ENCODE measurements around the gene TBC1D24.
A peak's percentile ranks its signal among the peaks of the same experiment; 100 is the strongest.

The TBC1D24 gene

DNA sequence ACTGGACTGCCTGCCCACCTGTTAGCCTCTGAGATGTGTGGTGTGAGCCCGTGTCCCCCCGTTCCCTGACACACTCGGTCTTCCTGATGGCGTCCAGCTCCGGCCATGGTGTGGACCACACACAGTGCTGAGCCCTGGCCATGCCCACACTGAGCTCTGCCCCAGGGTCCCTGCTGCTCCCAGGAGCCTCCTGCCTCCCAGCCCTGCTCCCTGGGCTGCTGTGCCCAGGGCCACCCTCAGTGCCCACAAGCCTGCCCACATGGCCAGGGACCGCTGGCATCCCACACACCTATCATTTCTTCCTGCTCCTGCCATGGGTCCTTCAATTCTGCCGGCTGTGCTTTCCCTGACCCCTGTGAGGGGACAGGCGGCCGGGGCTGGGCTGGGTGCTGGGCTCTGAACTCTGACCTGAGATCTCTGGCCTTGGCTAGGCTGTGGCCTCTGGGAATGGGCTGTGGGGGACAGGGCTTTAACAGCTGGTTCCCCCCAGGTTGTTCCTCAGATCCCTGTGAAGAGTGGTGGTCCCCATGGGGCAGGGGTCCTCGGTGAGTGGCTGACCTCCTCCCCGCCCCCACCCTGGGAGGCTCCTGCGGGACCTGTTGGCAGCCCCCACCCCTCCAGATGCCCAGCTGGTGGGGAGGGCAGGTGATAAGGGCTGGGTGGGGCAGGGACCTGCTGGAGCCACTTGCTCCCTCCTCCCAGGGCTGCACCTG is 52.3 kb downstream of the TBC1D24 start:
- no peaks in the 10 kb centered on the region for H3K27me3 ChIP-seq (replicated peaks; ENCODE audit: control insufficient read depth, insufficient read depth, low read length)
- no peak overlapping the region for H3K9ac ChIP-seq (ENCODE audit: low read length)
- no peak for DNase-seq (ENCODE audit: low read depth)
- H3K9me3 ChIP-seq (ENCODE audit: control insufficient read depth, low read length), result no peaks in the 10 kb centered on the region
- H3K4me1 ChIP-seq (ENCODE audit: control insufficient read depth, insufficient read depth, low read length), result peaks cover 4% of the 10 kb centered on the region
- peaks cover 67% of the 10 kb centered on the region for H3K36me3 ChIP-seq (ENCODE audit: control insufficient read depth, insufficient read depth, low read length, severe bottlenecking)
- H3K4me3 ChIP-seq (ENCODE audit: low read length), result no peak overlapping the region

DNA sequence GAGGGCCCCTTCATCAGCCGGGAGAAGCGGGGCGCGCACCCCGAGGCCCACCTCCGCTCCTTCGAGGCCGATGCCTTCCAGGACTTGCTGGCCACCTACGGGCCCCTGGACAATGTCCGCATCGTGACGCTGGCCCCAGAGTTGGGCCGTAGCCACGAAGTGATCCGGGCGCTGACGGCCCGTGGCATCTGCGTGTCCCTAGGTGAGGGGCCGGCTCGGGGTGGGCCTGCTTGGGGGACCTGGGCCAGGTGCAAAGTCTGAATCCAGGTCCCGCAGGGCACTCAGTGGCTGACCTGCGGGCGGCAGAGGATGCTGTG is 52.8 kb downstream of the TBC1D24 start:
- Histone ChIP-seq H3K4me1 (ENCODE audit: control insufficient read depth, insufficient read depth, low read length) (peaks cover 8% of the 10 kb centered on the region), H3K4me3 (ENCODE audit: low read length) (no peak overlapping the region), H3K27me3 (replicated peaks; ENCODE audit: control insufficient read depth, insufficient read depth, low read length) (no peaks in the 10 kb centered on the region), H3K36me3 (ENCODE audit: control insufficient read depth, insufficient read depth, low read length, severe bottlenecking) (peaks cover 64% of the 10 kb centered on the region), H3K9ac (ENCODE audit: low read length) (no peak overlapping the region), H3K9me3 (ENCODE audit: control insufficient read depth, low read length) (no peaks in the 10 kb centered on the region)
- no peak for DNase-seq (ENCODE audit: low read depth)

DNA sequence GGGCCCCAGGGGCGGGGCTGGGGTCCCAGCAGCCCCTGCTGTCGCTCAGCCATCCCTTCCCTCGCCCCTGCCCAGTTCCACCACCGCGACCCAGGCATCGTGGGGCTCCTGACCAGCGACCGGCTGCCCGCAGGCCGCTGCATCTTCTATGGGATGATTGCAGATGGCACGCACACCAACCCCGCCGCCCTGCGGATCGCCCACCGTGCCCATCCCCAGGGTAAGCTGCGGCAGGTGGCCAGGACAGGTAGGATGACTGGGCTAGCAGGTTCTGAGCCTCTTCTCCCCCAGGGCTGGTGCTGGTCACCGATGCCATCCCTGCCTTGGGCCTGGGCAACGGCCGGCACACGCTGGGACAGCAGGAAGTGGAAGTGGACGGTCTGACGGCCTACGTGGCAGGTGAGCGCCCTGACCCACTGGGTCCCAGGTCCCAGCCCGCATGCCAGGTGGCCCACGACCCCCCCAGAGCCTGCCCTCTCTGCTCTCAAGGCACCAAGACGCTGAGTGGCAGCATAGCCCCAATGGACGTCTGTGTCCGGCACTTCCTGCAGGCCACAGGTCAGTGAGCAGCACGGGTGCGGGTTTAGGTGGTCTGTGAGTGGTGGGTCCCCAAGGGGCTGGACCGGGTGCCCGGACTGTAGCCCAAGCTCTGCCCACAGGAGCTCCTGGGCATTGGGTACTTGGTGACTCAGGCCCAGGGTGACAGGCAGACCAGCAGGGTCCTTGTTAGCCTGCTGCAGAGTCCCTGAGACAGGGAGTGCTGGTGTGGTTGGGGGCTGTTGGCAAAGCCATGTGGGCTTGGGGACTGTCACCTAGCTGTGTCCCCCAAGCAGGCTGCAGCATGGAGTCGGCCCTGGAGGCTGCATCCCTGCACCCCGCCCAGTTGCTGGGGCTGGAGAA is 53.5 kb downstream of the TBC1D24 start:
- no peak overlapping the region for H3K4me3 ChIP-seq (ENCODE audit: low read length)
- peaks cover 11% of the 10 kb centered on the region for H3K4me1 ChIP-seq (ENCODE audit: control insufficient read depth, insufficient read depth, low read length)
- peaks cover 59% of the 10 kb centered on the region for H3K36me3 ChIP-seq (ENCODE audit: control insufficient read depth, insufficient read depth, low read length, severe bottlenecking)
- no peaks in the 10 kb centered on the region for H3K9me3 ChIP-seq (ENCODE audit: control insufficient read depth, low read length)
- no peak overlapping the region for H3K9ac ChIP-seq (ENCODE audit: low read length)
- no peaks in the 10 kb centered on the region for H3K27me3 ChIP-seq (replicated peaks; ENCODE audit: control insufficient read depth, insufficient read depth, low read length)
- no peak for DNase-seq (ENCODE audit: low read depth)

DNA sequence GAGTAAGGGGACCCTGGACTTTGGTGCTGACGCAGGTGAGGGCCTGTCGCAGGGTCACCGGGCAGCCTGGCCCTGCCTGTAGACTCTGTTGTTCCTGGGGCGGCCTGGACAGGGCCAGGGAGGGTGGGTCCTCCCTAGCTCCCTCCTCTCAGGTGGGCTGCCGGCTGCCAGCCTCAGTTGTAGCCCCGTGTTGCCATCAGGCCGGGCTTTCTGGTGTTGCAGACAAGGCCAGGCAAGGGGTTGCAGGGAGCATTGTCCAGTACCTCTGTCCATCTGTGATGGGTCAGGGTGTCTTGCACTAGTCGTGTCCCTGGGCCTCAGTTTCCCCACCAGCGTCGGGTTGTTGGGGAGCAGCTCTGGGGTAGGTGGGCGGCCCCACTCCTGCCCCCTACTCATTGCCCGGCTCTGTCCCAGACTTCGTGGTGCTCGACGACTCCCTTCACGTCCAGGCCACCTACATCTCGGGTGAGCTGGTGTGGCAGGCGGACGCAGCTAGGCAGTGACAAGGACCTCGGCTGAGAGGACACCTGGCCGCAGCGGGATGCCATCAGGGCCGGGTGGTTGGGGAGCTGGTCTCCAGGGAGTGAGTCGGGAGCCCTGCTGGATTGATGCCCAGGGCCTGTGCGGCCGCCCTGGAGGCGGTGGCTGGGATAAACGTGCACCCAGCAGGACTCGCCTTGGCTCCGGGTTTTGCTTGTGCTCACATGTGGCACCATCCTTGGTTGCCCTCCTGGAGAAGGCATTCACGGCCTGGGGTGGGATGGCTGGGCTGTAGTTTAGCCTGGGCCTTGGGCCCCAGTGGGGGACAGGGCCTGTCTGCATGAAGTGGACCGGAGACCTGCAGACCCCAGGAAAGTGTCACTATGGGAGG is 54.4 kb downstream of the TBC1D24 start:
- peaks cover 50% of the 10 kb centered on the region for H3K36me3 ChIP-seq (ENCODE audit: control insufficient read depth, insufficient read depth, low read length, severe bottlenecking)
- H3K27me3 ChIP-seq (replicated peaks; ENCODE audit: control insufficient read depth, insufficient read depth, low read length), result no peaks in the 10 kb centered on the region
- H3K9ac ChIP-seq (ENCODE audit: low read length), result no peak overlapping the region
- H3K4me3 ChIP-seq (ENCODE audit: low read length), result no peak overlapping the region
- no peak for DNase-seq (ENCODE audit: low read depth)
- no peaks in the 10 kb centered on the region for H3K9me3 ChIP-seq (ENCODE audit: control insufficient read depth, low read length)
- peaks cover 11% of the 10 kb centered on the region for H3K4me1 ChIP-seq (ENCODE audit: control insufficient read depth, insufficient read depth, low read length)

DNA sequence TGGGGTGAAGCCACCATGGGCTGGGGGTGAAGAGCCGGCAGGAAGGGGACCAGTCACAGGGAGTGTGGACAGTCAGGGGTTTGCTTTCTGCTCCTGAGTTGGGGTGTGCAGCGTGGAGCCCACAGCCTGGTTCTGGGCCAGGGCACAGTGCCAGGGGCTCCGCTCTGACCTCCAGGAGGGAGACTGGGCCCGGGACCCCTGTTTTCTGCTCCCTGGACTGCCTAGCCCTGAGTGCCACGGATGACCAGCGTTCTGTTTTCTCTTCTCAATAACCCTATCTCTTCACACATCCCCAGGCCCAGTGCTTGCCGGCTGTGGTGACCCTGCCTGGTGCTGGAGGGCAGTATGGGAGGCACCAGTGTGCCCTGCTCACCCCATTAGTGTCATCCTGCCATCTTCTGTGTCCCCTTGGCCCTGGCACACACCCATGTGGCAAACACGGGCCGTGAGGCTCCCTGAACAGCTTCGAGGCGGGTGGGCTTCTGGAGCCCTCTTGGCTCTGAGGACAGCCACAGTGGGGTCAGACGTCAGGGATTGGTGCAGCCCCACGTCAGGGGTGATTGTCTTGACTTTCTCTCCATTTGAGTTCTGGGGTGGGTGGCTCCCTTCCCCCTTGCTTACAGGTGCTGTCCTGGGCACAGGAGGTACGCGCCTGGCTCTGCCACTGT is 55.2 kb downstream of the TBC1D24 start:
- DNase-seq (ENCODE audit: low read depth), result no peak
- Histone ChIP-seq H3K4me3 (ENCODE audit: low read length) (no peak overlapping the region), H3K27me3 (replicated peaks; ENCODE audit: control insufficient read depth, insufficient read depth, low read length) (no peaks in the 10 kb centered on the region), H3K9ac (ENCODE audit: low read length) (no peak overlapping the region), H3K4me1 (ENCODE audit: control insufficient read depth, insufficient read depth, low read length) (peaks cover 11% of the 10 kb centered on the region), H3K9me3 (ENCODE audit: control insufficient read depth, low read length) (no peaks in the 10 kb centered on the region), H3K36me3 (ENCODE audit: control insufficient read depth, insufficient read depth, low read length, severe bottlenecking) (peaks cover 42% of the 10 kb centered on the region)

DNA sequence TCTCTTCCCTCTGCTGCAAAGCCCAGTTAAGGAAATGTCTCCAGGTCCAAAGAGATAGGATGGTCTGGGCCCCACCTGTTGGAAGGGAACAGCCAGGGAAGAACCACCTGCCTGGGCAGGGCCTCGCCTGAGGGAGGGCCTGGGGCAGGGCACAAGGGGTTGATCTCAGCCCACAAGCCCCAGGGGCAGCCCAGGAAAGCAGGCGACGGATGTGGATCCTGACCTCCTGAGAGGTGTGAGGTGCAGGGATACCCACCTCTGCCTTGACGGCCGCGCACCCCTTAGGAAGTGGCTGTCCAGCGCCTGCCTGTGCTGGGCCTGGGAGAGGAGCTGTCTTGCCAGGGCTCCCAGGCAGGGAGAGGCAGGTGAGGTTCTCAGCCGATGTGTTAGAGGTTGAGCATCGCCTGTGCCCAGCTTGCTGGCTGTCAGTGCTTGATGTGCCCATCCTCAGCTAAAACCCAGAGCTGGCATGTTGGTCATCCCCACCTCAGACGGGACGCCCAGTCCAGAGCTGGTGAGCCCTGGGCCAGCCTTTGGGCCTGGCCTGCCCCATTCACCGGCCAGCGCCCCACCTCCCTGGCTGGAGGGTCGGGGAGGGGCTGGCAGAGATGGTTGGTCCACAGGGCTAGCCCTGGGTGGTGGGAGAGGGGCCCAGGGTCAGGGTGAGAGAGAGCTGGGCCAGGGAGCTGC is 55.8 kb downstream of the TBC1D24 start:
- Histone ChIP-seq H3K9me3 (ENCODE audit: control insufficient read depth, low read length) (no peaks in the 10 kb centered on the region), H3K4me3 (ENCODE audit: low read length) (peak overlapping the region; percentile 88), H3K27me3 (replicated peaks; ENCODE audit: control insufficient read depth, insufficient read depth, low read length) (no peaks in the 10 kb centered on the region), H3K4me1 (ENCODE audit: control insufficient read depth, insufficient read depth, low read length) (peaks cover 15% of the 10 kb centered on the region), H3K9ac (ENCODE audit: low read length) (peak overlapping the region; percentile 86), H3K36me3 (ENCODE audit: control insufficient read depth, insufficient read depth, low read length, severe bottlenecking) (peaks cover 42% of the 10 kb centered on the region)
- no peak for DNase-seq (ENCODE audit: low read depth)

DNA sequence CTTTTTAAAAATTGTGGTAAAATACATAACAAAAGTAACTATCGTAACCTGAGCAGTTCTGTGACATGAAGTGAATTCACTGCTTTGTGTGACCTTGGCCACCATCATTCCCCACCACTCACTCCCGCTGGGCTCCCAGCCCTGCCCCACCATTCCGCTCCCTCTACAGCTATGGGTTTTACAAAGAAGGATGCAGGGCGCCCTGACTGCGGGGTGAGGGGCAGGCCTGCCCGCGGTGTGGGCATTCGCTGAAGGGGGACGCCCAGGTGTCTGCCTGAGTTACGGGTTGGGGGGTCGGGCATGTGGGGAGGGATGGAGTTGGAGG is 56.4 kb downstream of the TBC1D24 start, which contains the start of gene CEMP1:
Gene CEMP1, minus strand, starts transcription at position 38 of the 325 bp plus-strand sequence. CDS start 335 bp downstream, outside the sequence.
- no peak for DNase-seq (ENCODE audit: low read depth)
- peak within 1 kb of the TSS; percentile 91 for H3K9ac ChIP-seq (ENCODE audit: low read length)
- peaks cover 38% of the 10 kb centered on the region for H3K36me3 ChIP-seq (ENCODE audit: control insufficient read depth, insufficient read depth, low read length, severe bottlenecking)
- H3K9me3 ChIP-seq (ENCODE audit: control insufficient read depth, low read length), result no peaks in the 10 kb centered on the region
- H3K27me3 ChIP-seq (replicated peaks; ENCODE audit: control insufficient read depth, insufficient read depth, low read length), result no peaks in the 10 kb centered on the region
- peaks cover 21% of the 10 kb centered on the region for H3K4me1 ChIP-seq (ENCODE audit: control insufficient read depth, insufficient read depth, low read length)
- peak within 1 kb of the TSS; percentile 88 for H3K4me3 ChIP-seq (ENCODE audit: low read length)

DNA sequence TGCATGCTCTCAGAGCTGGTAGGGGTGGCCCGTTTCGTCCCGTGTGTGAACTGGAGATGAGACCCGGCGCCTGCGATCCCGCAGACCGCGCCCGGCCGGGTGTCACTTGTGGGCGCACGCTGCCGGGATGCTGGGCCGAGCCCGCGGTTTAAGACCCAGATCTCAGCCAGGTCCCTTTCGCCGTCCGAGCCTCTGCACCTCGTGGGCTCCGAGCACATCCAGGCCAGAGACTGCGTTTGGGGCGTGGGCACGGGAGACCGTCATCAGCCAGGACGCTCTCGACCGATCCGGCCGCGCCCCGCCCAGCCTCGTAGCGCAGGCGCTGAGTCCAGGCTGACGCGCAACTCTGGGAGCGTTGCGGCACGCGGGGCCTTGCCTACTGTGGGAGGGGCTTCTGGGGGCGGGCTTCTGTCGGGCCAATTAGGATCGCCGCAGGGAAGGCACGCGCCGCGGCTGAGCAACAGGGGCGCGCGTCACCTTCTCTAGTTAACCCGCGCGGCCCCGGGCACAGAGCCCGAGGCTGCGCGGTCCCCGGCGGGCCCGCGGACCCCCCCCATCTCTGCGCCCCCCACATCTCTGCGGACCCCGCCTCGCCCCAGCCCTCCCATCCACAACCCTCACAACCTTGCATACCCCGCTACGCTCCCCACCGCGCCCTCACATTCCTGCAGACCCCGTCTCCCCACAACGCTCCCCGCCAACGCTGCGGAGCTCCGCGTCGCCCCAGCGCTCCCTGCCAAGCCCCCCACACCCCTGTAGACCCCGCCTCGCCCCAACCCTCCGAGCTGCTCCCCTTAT is 57.0 kb downstream of the TBC1D24 start:
- no peaks in the 10 kb centered on the region for H3K27me3 ChIP-seq (replicated peaks; ENCODE audit: control insufficient read depth, insufficient read depth, low read length)
- H3K36me3 ChIP-seq (ENCODE audit: control insufficient read depth, insufficient read depth, low read length, severe bottlenecking), result peaks cover 34% of the 10 kb centered on the region
- DNase-seq (ENCODE audit: low read depth), result peak; percentile 99

DNA sequence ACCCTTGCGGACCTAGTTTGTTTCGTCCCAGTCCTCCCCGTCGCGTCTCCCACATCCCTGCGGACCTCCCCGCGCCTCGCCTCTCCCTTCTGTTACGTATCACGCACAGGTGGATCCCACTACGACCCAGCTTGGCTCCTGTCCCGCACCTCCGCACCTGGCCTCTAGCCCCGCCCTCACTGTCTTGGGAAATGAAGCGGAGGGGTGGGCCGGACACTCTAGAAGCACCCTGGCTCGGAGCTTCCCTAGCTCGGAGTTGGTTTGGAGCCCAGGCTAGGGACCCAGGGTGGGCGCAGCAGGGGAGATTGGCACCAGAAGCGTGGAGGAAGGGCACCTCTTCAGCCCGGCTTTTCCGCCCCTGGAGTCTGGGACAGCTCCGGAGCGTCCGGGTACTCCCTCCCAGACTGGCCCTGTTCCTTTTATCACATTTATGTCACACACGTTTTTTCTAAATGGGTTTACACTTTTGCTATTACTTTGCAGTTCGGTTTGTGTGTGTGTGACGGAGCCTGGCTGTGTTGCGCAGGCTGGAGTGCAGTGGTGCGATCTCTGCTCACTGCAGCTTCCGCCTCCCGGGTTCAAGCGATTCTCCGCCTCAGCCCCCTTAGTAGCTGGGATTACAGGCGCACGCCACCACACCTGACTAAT is 57.7 kb downstream of the TBC1D24 start:
- peak overlapping the region; percentile 88 for H3K4me3 ChIP-seq (ENCODE audit: low read length)
- H3K27me3 ChIP-seq (replicated peaks; ENCODE audit: control insufficient read depth, insufficient read depth, low read length), result no peaks in the 10 kb centered on the region
- H3K9ac ChIP-seq (ENCODE audit: low read length), result peak overlapping the region; percentile 91
- H3K9me3 ChIP-seq (ENCODE audit: control insufficient read depth, low read length), result no peaks in the 10 kb centered on the region
- peak; percentile 61 for DNase-seq (ENCODE audit: low read depth)
- H3K36me3 ChIP-seq (ENCODE audit: control insufficient read depth, insufficient read depth, low read length, severe bottlenecking), result peaks cover 31% of the 10 kb centered on the region
- peaks cover 26% of the 10 kb centered on the region for H3K4me1 ChIP-seq (ENCODE audit: control insufficient read depth, insufficient read depth, low read length)

More for the DNA sequence above, 57.0 kb downstream of the TBC1D24 start:
- peak overlapping the region; percentile 91 for H3K9ac ChIP-seq (ENCODE audit: low read length)
- H3K4me1 ChIP-seq (ENCODE audit: control insufficient read depth, insufficient read depth, low read length), result peaks cover 23% of the 10 kb centered on the region
- no peaks in the 10 kb centered on the region for H3K9me3 ChIP-seq (ENCODE audit: control insufficient read depth, low read length)
- H3K4me3 ChIP-seq (ENCODE audit: low read length), result peak overlapping the region; percentile 88
